GM12878 (cell line): Measurements from ENCODE around the gene GRB10. TPM values are rescaled to one million over a fixed set of nuclear protein-coding genes. Genes with fewer than 3 reads are reported as not detected.

Source experiments
- ATAC-seq: fragments of 200-7000 bp; cut with Tn5 transposase; 3 replicates; pipeline ENCODE4 v1.9.1; 2020; ENCODE audit warnings: mild to moderate bottlenecking, moderate library complexity
- BruUV-seq: library from RNA; stranded (reverse); fragments of 400-500 nt; replicated peaks from 2 replicates; lab custom pipeline; 2021; lab: Mats Ljungman, UMichigan
- CTCF ChIA-PET: fragments of 300-600 bp; sonication (Branson Sonifier 250); formaldehyde crosslinking; extraction: SDS; loops from one replicate; lab custom pipeline; 2021; ENCODE audit warnings: inconsistent platforms; lab: Yijun Ruan, JAX
- POLR2A ChIA-PET: fragments of 350-600 bp; formaldehyde crosslinking; extraction: SDS; loops from one replicate; lab custom pipeline; 2021; ENCODE audit warnings: inconsistent platforms; lab: Charles Lee
- RAD21 ChIA-PET: fragments of 300-600 bp; sonication (Branson Sonifier 250); formaldehyde crosslinking; loops from one replicate; lab custom pipeline; 2023; ENCODE audit warnings: antibody characterized with exemption; ENCODE audit not compliant: unreplicated experiment; lab: Charles Lee
- SMC1A ChIA-PET: fragments of 300-600 bp; sonication (Branson Sonifier 250); formaldehyde crosslinking; loops from one replicate; lab custom pipeline; 2023; ENCODE audit not compliant: unreplicated experiment, uncharacterized antibody; lab: Charles Lee
- DNase-seq: peaks from one replicate; pipeline ENCODE4 v3.0.0-alpha.2; 2011; ENCODE audit warnings: low read depth, low spot score
- FAIRE-seq: peaks from 3 replicates; lab custom pipeline; 2011; peaks lifted over from hg19 to GRCh38; lab: Jason Lieb, UNC
- H2AFZ ChIP-seq: 2 replicates; pipeline ENCODE4 v1.6.0; 2011; ENCODE audit warnings: low read depth, low read length, control low read depth; ENCODE audit not compliant: control insufficient read depth
- H3K27ac ChIP-seq: 2 replicates; pipeline ENCODE4 v1.5.1; 2011; ENCODE audit warnings: control low read depth; ENCODE audit not compliant: control insufficient read depth, insufficient read depth
- H3K27me3 ChIP-seq, 2 experiments: replicated peaks in 1 of 2; 2 replicates each; pipeline versions ENCODE4 v1.6.0 to v1.6.1; 2011; ENCODE audit warnings: low read length in 1 of 2; ENCODE audit not compliant: control insufficient read depth in 2 of 2, insufficient read depth in 2 of 2
- H3K36me3 ChIP-seq, 2 experiments: 2 replicates each; pipeline ENCODE4 v1.5.1; 2011; ENCODE audit warnings: low read length in 1 of 2; ENCODE audit not compliant: control insufficient read depth in 2 of 2, insufficient read depth in 2 of 2
- H3K4me1 ChIP-seq: 2 replicates; pipeline ENCODE4 v1.6.1; 2011; ENCODE audit warnings: mild to moderate bottlenecking, low read length, moderate library complexity, mixed read lengths; ENCODE audit not compliant: control insufficient read depth, insufficient read depth
- H3K4me2 ChIP-seq: 2 replicates; pipeline ENCODE4 v1.6.0; 2011; ENCODE audit warnings: control low read depth; ENCODE audit not compliant: control insufficient read depth, insufficient read depth
- H3K4me3 ChIP-seq: fragments of 200-600 bp; sonication (generic); 2 replicates; pipeline ENCODE4 v1.5.1; 2016
- H3K79me2 ChIP-seq: 2 replicates; pipeline ENCODE4 v1.6.0; 2011; ENCODE audit warnings: low read length; ENCODE audit not compliant: control insufficient read depth, insufficient read depth
- H3K9ac ChIP-seq: 2 replicates; pipeline ENCODE4 v1.8.0; 2011; ENCODE audit warnings: low read length, control low read depth, mixed read lengths; ENCODE audit not compliant: control insufficient read depth, insufficient read depth
- H3K9me3 ChIP-seq: replicated peaks from 3 replicates; pipeline ENCODE4 v1.5.1; 2011; ENCODE audit warnings: mild to moderate bottlenecking, low read length; ENCODE audit not compliant: control insufficient read depth, insufficient read depth
- H4K20me1 ChIP-seq: 2 replicates; pipeline ENCODE4 v1.6.0; 2011; ENCODE audit not compliant: control insufficient read depth, insufficient read depth
- BRCA1 ChIP-seq: IDR thresholded peaks from 2 replicates; pipeline ENCODE4 v1.6.1; 2011; ENCODE audit warnings: low read depth, low read length, improper control_type of control experiment
- CBFB ChIP-seq: IDR thresholded peaks from 2 replicates; pipeline ENCODE4 v1.6.1; 2016; ENCODE audit warnings: antibody characterized with exemption, low read depth
- DPF2 ChIP-seq: fragments of 450-650 bp; IDR thresholded peaks from 2 replicates; pipeline ENCODE4 v1.6.1; 2017; ENCODE audit warnings: mild to moderate bottlenecking
- FOS ChIP-seq: IDR thresholded peaks from 3 replicates; pipeline ENCODE4 v1.6.1; 2011; ENCODE audit warnings: borderline replicate concordance; ENCODE audit not compliant: insufficient read length; ENCODE audit errors: extremely low read depth
- HCFC1 ChIP-seq: fragments of 150-350 bp; IDR thresholded peaks from 2 replicates; pipeline ENCODE4 v1.6.1; 2014; ENCODE audit warnings: low read length
- HDAC6 ChIP-seq: fragments of 200-600 bp; sonication (generic); IDR thresholded peaks from one replicate; pipeline ENCODE4 v1.8.0; 2017; ENCODE audit warnings: antibody characterized with exemption; ENCODE audit not compliant: unreplicated experiment
- HDGF ChIP-seq: fragments of 450-650 bp; IDR thresholded peaks from 2 replicates; pipeline ENCODE4 v1.6.1; 2016; ENCODE audit warnings: antibody characterized with exemption
- MEF2A ChIP-seq: IDR thresholded peaks from 2 replicates; pipeline ENCODE4 v1.6.1; 2011; ENCODE audit warnings: low read depth, mild to moderate bottlenecking, low read length, moderate library complexity; ENCODE audit not compliant: insufficient read depth
- MYB ChIP-seq: fragments of 150-350 bp; IDR thresholded peaks from 2 replicates; pipeline ENCODE4 v1.6.1; 2014; ENCODE audit warnings: mild to moderate bottlenecking, low read depth, low read length, borderline replicate concordance
- NFXL1 ChIP-seq: fragments of 450-650 bp; IDR thresholded peaks from 2 replicates; pipeline ENCODE4 v1.6.1; 2017; ENCODE audit warnings: antibody characterized with exemption, mild to moderate bottlenecking, borderline replicate concordance
- NR2C2 ChIP-seq: IDR thresholded peaks from 2 replicates; pipeline ENCODE4 v1.6.1; 2011; ENCODE audit warnings: borderline replicate concordance, low read depth; ENCODE audit not compliant: control insufficient read depth, insufficient read length
- NRF1 ChIP-seq: conservative IDR thresholded peaks from 2 replicates; pipeline ENCODE4 v1.6.1; 2011; ENCODE audit warnings: mild to moderate bottlenecking, low read depth, low read length, improper control_type of control experiment
- SMC3 ChIP-seq: IDR thresholded peaks from 2 replicates; pipeline ENCODE4 v1.6.1; 2011; ENCODE audit warnings: low read length, improper control_type of control experiment, borderline replicate concordance
- USF2 ChIP-seq: IDR thresholded peaks from 2 replicates; pipeline ENCODE4 v1.6.1; 2011; ENCODE audit warnings: low read depth, low read length, improper control_type of control experiment, borderline replicate concordance
- ZBED1 ChIP-seq: IDR thresholded peaks from 2 replicates; pipeline ENCODE4 v1.6.1; 2016; ENCODE audit warnings: borderline replicate concordance
- WGBS: methylation state at CpG from one replicate; pipeline ENCODE4 v1.1.6; 2016; ENCODE audit warnings: low lambda C conversion rate; ENCODE audit not compliant: insufficient replicate concordance, insufficient coverage; ENCODE audit errors: missing lambda C conversion rate; 5-methylcytosine and 5-hydroxymethylcytosine counted together
- in situ Hi-C: fragments of 300-500 bp; cut with MboI; formaldehyde crosslinking; loops from 9 replicates; pipeline ENCODE4 v1.14.3; 2018; ENCODE audit warnings: mixed read lengths
- intact Hi-C: fragments of 100-400 bp; cut with micrococcal nuclease; formaldehyde crosslinking; loops from one replicate; pipeline ENCODE4 v1.14.2; 2022; ENCODE audit not compliant: unreplicated experiment
- polyA plus RNA-seq, 11 experiments: library from polyadenylated mRNA; depleted of rRNA in 4 of 11; unstranded in 6 of 11; stranded (reverse) in 5 of 11; fragments of >200 nt; fragmentation: Nextera tagmentation in 4 of 11; fragmentation: Illumina TruSeq in 1 of 11; extraction: Ambion mirVana in 4 of 11; extraction: Trizol in 1 of 11; gene quantifications; 1 replicate in 1 of 11; 2 replicates in 10 of 11; pipeline versions ENCODE4 v1.2.1 to v1.2.3, GENCODE V29; 2011 to 2016; ENCODE audit warnings: inconsistent platforms in 2 of 11, missing spikeins in 2 of 11, low read depth in 1 of 11
- total RNA-seq, 4 experiments: library from RNA; depleted of rRNA in 3 of 4; stranded (reverse); fragments of >200 nt in 3 of 4; fragmentation: Illumina TruSeq in 1 of 4; extraction: Trizol in 1 of 4; gene quantifications; 2 replicates each; pipeline versions ENCODE4 v1.2.1 to v1.2.3, GENCODE V29; 2013 to 2021

The GRB10 gene
- total and polyA plus RNA-seq, 10 of the 15 experiments (the other 5 are each of a cell fraction or from before 2014, with no cell fraction given) = 0.04 to 0.33 TPM; not detected in 8

DNA sequence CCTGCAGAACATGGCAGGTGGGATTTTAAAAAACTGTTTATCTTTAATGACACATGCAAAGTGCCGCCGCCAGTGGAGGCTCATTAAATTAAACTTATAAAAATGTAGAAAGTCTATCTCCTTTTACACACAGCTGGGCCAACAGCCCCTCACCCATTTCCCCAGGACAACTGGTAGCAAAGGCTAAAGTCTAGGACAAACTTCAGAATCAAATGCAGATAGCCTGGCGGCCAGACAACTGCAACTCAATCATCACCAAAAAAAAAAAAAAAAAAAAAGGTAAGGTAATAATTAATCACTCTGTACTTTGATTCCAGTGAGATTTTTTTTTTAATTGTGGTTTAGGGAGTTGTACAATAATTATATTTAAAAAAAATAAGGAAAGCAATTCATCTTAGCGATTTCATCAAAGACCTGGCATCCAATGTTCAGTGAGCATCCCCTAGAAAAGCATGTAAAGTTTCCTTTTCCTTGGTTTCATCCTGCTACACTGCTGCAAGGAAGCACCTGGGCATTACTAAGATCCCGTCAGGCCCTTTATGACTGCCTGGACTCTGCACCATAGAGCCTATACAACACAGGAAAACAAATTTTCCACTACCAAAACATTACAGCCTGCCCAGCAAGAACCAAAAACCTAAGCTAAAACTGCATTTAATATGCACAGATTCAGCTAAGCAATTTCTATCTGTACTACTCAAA, 98.5 kb downstream of the GRB10 start:
- Histone ChIP-seq H3K27ac (no peak overlapping the region), H4K20me1 (no peaks in the 10 kb centered on the region), H3K79me2 (no peaks in the 10 kb centered on the region), H3K27me3 (peaks cover 4 to 10% of the 10 kb centered on the region in 2 experiments; a peak in 3 of 4 replicates), H2AFZ (no peak overlapping the region), H3K4me1 (no peaks in the 10 kb centered on the region), H3K36me3 (no peaks in the 10 kb centered on the region), H3K9ac (no peak overlapping the region), H3K9me3 (no peaks in the 10 kb centered on the region), H3K4me2 (no peak overlapping the region), H3K4me3 (no peak overlapping the region)
- WGBS = 38% methylated on average over 5 of the region's 5 CpGs
- DNase-seq = no peak
- in situ Hi-C loops (no loop called here), intact Hi-C loops (no loop called here)
- no peak for FAIRE-seq
- ATAC-seq = no peak
- BruUV-seq = no TSS peak
- ChIA-PET RAD21 (no interaction called here), CTCF (interaction anchor here (0.6 kb wide), 1 partner anchor 646 kb away, joined by 3 read pairs; no protein-coding TSS in a partner anchor), SMC1A (no interaction called here), POLR2A (no interaction called here)
- TF ChIP-seq FOS (no peak), HCFC1 (no peak), USF2 (no peak), SMC3 (no peak), HDAC6 (no peak)

GRCh38 chr7:50682573-50682972, 100.1 kb downstream of the GRB10 start:
- BruUV-seq = no TSS peak
- in situ Hi-C loops = no loop called here
- WGBS = 50% methylated on average over 1 of the region's 1 CpG

More at GRCh38 chr7:50682573-50682972, 100.1 kb downstream of the GRB10 start:
- ChIA-PET RAD21 (no interaction called here), CTCF (no interaction called here), POLR2A (no interaction called here), SMC1A (no interaction called here)
- intact Hi-C loops = no loop called here
- Histone ChIP-seq H3K9me3 (no peaks in the 10 kb centered on the region), H3K4me3 (no peak overlapping the region), H3K4me1 (no peaks in the 10 kb centered on the region), H3K27ac (no peak overlapping the region), H4K20me1 (no peaks in the 10 kb centered on the region), H3K36me3 (no peaks in the 10 kb centered on the region), H3K79me2 (no peaks in the 10 kb centered on the region), H3K27me3 (peaks cover 4 to 10% of the 10 kb centered on the region in 2 experiments; a peak in 3 of 4 replicates), H3K9ac (no peak overlapping the region), H2AFZ (no peak overlapping the region), H3K4me2 (no peak overlapping the region)
- DNase-seq (no peak), ATAC-seq (no peak), FAIRE-seq (no peak)
- TF ChIP-seq DPF2 (no peak), NRF1 (no peak), CBFB (no peak), ZBED1 (no peak), MEF2A (no peak), MYB (no peak), NR2C2 (no peak), BRCA1 (no peak), HDGF (no peak), NFXL1 (no peak), SMC3 (no peak)
